CD4-positive, alpha-beta T cell (primary cell): Measurements from ENCODE around the gene RUBCN. TPM values are rescaled to one million over a fixed set of nuclear protein-coding genes. Genes with fewer than 3 reads are reported as not detected.
"Not testable (repeated sequence)": the region's sequence is repeated elsewhere in the genome, so short reads cannot be mapped to it uniquely, and the experiment has no call there.

Experiments
- ATAC-seq: fragments of 200-7000 bp; cut with Tn5 transposase; one replicate; pipeline ENCODE4 v1.10.0; 2022; ENCODE audit warnings: mild to moderate bottlenecking; ENCODE audit not compliant: poor library complexity
- CTCF ChIA-PET: fragments of 350-600 bp; sonication (Branson Sonifier 250); formaldehyde crosslinking; loops from one replicate; lab custom pipeline; 2021; ENCODE audit warnings: antibody characterized with exemption, inconsistent platforms; lab: Charles Lee
- POLR2A ChIA-PET: fragments of 350-600 bp; sonication (Branson Sonifier 250); formaldehyde crosslinking; loops from one replicate; lab custom pipeline; 2021; ENCODE audit warnings: antibody characterized with exemption, inconsistent platforms; lab: Charles Lee
- DNase-seq, 14 experiments: peaks; one replicate each; pipeline ENCODE4 v3.0.0-alpha.2; 2013 to 2020; ENCODE audit warnings: mixed read lengths in 2 of 14
- H3K27ac ChIP-seq, 2 donors: one replicate each; pipeline versions ENCODE4 v1.5.1 to v1.7.0; 2013; ENCODE audit warnings: low read length in 2 of 2, low read depth in 1 of 2, mild to moderate bottlenecking in 1 of 2
- H3K27me3 ChIP-seq, 2 experiments: 1 replicate in 1 of 2; 2 replicates in 1 of 2; pipeline versions ENCODE4 v1.6.1 to v1.7.0; 2013; ENCODE audit warnings: low read length in 2 of 2, control low read depth in 1 of 2, mild to moderate bottlenecking in 1 of 2, moderate library complexity in 1 of 2; ENCODE audit not compliant: insufficient read depth in 2 of 2, control insufficient read depth in 1 of 2
- H3K36me3 ChIP-seq: one replicate; pipeline ENCODE4 v1.6.1; 2013; ENCODE audit warnings: low read length, control low read depth; ENCODE audit not compliant: insufficient read depth
- H3K4me1 ChIP-seq: one replicate; pipeline ENCODE4 v1.6.1; 2013; ENCODE audit warnings: low read length, control low read depth; ENCODE audit not compliant: insufficient read depth
- H3K4me3 ChIP-seq: one replicate; pipeline ENCODE4 v1.5.1; 2013; ENCODE audit warnings: mild to moderate bottlenecking, low read length, moderate library complexity
- H3K9me3 ChIP-seq, 2 experiments: 1 replicate in 1 of 2; 2 replicates in 1 of 2; pipeline versions ENCODE4 v1.6.1 to v1.7.0; 2013; ENCODE audit warnings: low read length in 2 of 2, mild to moderate bottlenecking in 2 of 2, control low read depth in 1 of 2, moderate library complexity in 1 of 2; ENCODE audit not compliant: control insufficient read depth in 1 of 2, insufficient read depth in 1 of 2
- H3K27ac Mint-ChIP-seq: one replicate; pipeline ENCODE4 v1.8.0; 2020; ENCODE audit warnings: mixed read lengths
- H3K27me3 Mint-ChIP-seq: one replicate; pipeline ENCODE4 v1.8.0; 2021; ENCODE audit warnings: mixed read lengths
- H3K36me3 Mint-ChIP-seq: one replicate; pipeline ENCODE4 v1.8.0; 2021; ENCODE audit warnings: low read depth, mixed read lengths
- H3K4me1 Mint-ChIP-seq: one replicate; pipeline ENCODE4 v1.8.0; 2021; ENCODE audit warnings: low read depth, mixed read lengths
- H3K4me3 Mint-ChIP-seq: one replicate; pipeline ENCODE4 v1.8.0; 2020; ENCODE audit warnings: mild to moderate bottlenecking, mixed read lengths
- H3K9me3 Mint-ChIP-seq: one replicate; pipeline ENCODE4 v1.8.0; 2020; ENCODE audit warnings: mixed read lengths
- CTCF ChIP-seq: fragments of 200-600 bp; IDR thresholded peaks from one replicate; pipeline ENCODE4 v1.8.0; 2022; ENCODE audit warnings: antibody characterized with exemption, mild to moderate bottlenecking
- intact Hi-C, 2 experiments: fragments of 100-400 bp; cut with DNase I in 1 of 2; cut with micrococcal nuclease in 1 of 2; formaldehyde crosslinking; loops; one replicate each; pipeline versions ENCODE4 v1.15.1 to v1.9.0; 2023 to 2025; cut with DNase I, micrococcal nuclease
- total RNA-seq, 174 experiments: library from RNA in 2 of 174; stranded (reverse) in 2 of 174; gene quantifications; one replicate each; pipeline ENCODE4 v1.2.3 and lab custom pipeline; 2021 to 2026

Gene RUBCN
- total RNA-seq, 2 experiments from 2014 or later = 35.3 to 38.9 TPM

DNA sequence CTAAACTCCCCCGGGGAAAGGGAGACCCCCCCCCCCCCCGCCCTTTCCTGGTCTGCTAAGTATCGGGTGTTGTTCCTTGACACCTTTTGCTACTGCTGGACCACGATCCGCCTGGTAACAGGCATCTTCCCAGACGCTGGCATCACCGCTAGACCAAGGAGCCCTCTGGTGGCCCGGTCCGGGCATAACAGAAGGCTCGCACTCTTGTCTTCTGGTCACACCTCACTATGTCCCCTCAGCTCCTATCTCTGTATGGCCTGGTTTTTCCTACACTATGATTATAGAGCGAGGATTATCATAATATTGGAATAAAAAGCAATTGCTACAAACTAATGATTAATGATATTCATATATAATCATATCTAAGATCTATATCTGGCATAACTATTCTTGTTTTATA lies 104.7 kb downstream of the RUBCN start:
- peak in 3 of 14 experiments; percentile 6 to 36 (median 11) for DNase-seq
- H3K4me3 ChIP-seq, H3K4me1 ChIP-seq, H3K27ac ChIP-seq, H3K27me3 Mint-ChIP-seq, H3K9me3 Mint-ChIP-seq, H3K36me3 ChIP-seq, H3K27ac Mint-ChIP-seq, H3K36me3 Mint-ChIP-seq, H3K27me3 ChIP-seq, CTCF ChIA-PET, H3K4me1 Mint-ChIP-seq, H3K9me3 ChIP-seq, ATAC-seq: not testable (repeated sequence)
- peak; percentile 33 for TF ChIP-seq CTCF
- POLR2A ChIA-PET = interaction anchor here (1.2 kb wide), 1 partner anchor 33 kb away, joined by 4 read pairs; no protein-coding TSS in a partner anchor
- intact Hi-C loops = loop anchor here (1.0 to 2.0 kb wide), 2 partner anchors 33 kb away; no protein-coding TSS in a partner anchor
- peak overlapping the region; percentile 68 for H3K4me3 Mint-ChIP-seq

GRCh38 chr3:197630766-197631165 lies 105.9 kb downstream of the RUBCN start:
- H3K27ac Mint-ChIP-seq = not testable (repeated sequence)

DNA sequence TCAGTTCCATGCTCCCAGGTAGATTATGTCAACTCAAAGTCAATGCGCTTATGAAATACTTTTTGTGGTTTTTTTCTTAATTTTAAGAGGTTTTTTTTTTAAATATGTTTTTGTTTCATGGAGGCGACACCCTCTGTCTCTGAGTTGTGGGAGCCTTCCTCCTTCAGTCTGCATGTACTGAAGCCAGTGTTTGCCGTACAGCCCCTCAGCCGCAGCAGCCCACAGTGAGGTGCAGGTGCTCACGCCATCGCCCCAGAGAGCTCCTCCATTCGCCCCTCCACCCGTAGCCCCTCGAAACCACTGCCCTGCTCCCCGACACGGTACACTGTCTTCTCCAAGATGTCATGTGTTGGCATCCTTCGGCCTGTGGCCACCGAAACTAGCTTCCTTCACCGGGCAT lies 107.4 kb downstream of the RUBCN start:
- DNase-seq, H3K4me3 ChIP-seq, H3K9me3 Mint-ChIP-seq, H3K9me3 ChIP-seq, H3K27me3 Mint-ChIP-seq, intact Hi-C loops, H3K27me3 ChIP-seq, H3K4me3 Mint-ChIP-seq, POLR2A ChIA-PET, CTCF ChIA-PET, H3K27ac Mint-ChIP-seq, H3K36me3 ChIP-seq, H3K27ac ChIP-seq, H3K4me1 ChIP-seq, ATAC-seq, H3K36me3 Mint-ChIP-seq, H3K4me1 Mint-ChIP-seq: not testable (repeated sequence)

More at GRCh38 chr3:197630766-197631165, 105.9 kb downstream of the RUBCN start:
- H3K27me3 ChIP-seq, H3K4me3 Mint-ChIP-seq, H3K9me3 Mint-ChIP-seq, H3K36me3 Mint-ChIP-seq, H3K27me3 Mint-ChIP-seq, H3K4me3 ChIP-seq, DNase-seq, H3K27ac ChIP-seq, H3K4me1 ChIP-seq, CTCF ChIA-PET, intact Hi-C loops, POLR2A ChIA-PET, H3K36me3 ChIP-seq, H3K4me1 Mint-ChIP-seq, H3K9me3 ChIP-seq, ATAC-seq: not testable (repeated sequence)

DNA sequence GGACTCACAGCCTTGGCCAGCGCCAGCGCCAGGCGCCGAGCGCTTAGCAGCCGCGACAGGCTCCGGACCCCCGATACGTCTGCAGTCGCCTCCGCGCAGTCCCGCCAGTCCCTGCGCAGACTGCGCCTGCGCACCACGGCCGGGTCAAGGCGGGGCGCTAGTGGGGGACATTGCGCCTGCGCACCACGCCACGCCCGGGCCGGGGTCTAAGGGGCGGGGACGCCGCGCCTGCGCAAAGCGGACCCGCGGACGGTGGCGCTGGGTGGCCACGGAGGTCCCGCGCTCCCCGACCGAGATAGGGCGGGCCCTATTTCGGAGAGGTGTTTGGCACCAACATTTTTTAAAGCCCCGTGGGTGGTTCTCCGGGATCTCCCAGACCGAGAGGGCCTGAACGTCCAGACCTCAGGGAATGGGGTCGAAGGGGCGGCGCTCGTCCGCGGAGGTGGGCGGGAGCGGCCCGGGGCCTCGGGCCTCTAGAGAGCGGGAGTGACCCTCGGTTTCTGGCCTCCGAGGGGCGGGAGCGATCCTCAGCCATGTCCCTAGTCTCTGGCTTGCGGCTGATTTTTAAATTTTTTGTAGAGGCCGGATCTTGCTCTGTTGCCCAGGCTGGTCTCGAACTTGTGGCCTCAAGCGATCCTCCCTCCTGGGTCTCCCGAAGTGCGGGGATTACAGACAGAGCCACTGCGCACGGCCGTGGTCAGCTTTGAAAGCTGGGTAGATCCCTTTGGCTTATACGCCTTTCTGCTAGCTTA lies 108.8 kb downstream of the RUBCN start:
- H3K27ac ChIP-seq, H3K9me3 ChIP-seq, POLR2A ChIA-PET, H3K4me1 Mint-ChIP-seq, H3K27me3 Mint-ChIP-seq, CTCF ChIA-PET, H3K4me1 ChIP-seq, H3K27me3 ChIP-seq, intact Hi-C loops, H3K36me3 Mint-ChIP-seq, H3K36me3 ChIP-seq, H3K9me3 Mint-ChIP-seq: not testable (repeated sequence)
- H3K4me3 ChIP-seq = peak overlapping the region; percentile 68
- peak overlapping the region; percentile 77 for H3K27ac Mint-ChIP-seq
- peak overlapping the region; percentile 92 for H3K4me3 Mint-ChIP-seq
- DNase-seq (peak; percentile 77 to 91 (median 86)), ATAC-seq (peak; percentile 81)

- H3K9me3 ChIP-seq, H3K4me1 ChIP-seq, H3K27me3 ChIP-seq, H3K27me3 Mint-ChIP-seq, H3K4me1 Mint-ChIP-seq, CTCF ChIA-PET, H3K27ac ChIP-seq, H3K36me3 Mint-ChIP-seq, H3K36me3 ChIP-seq, POLR2A ChIA-PET, H3K9me3 Mint-ChIP-seq, intact Hi-C loops, DNase-seq: not testable (repeated sequence)
- peak overlapping the region; percentile 68 for H3K4me3 ChIP-seq
- ATAC-seq = peak; percentile 41
- peak overlapping the region; percentile 92 for H3K4me3 Mint-ChIP-seq
- peak overlapping the region; percentile 69 for H3K27ac Mint-ChIP-seq
Observed at GRCh38 chr3:197627158-197627771, 109.4 kb downstream of the RUBCN start.

- intact Hi-C loops, H3K4me1 Mint-ChIP-seq, H3K9me3 ChIP-seq, H3K9me3 Mint-ChIP-seq, DNase-seq, H3K27me3 Mint-ChIP-seq, POLR2A ChIA-PET, H3K4me1 ChIP-seq, H3K27me3 ChIP-seq, CTCF ChIA-PET, H3K36me3 ChIP-seq, H3K27ac ChIP-seq, H3K27ac Mint-ChIP-seq: not testable (repeated sequence)
- peak overlapping the region; percentile 46 for H3K4me3 ChIP-seq
- peaks cover 13% of the 10 kb centered on the region for H3K36me3 Mint-ChIP-seq
- ATAC-seq = peak; percentile 13
- H3K4me3 Mint-ChIP-seq = peak overlapping the region; percentile 84
Observed at GRCh38 chr3:197626404-197627157, 110.1 kb downstream of the RUBCN start.
